ENCODE measurements around the gene FSTL1. TPM values are rescaled to one million over a fixed set of nuclear protein-coding genes. Genes with fewer than 3 reads are reported as not detected.

FSTL1 gene
- total and polyA plus RNA-seq, 2 experiments from 2014 or later: 142 to 353 TPM

DNA sequence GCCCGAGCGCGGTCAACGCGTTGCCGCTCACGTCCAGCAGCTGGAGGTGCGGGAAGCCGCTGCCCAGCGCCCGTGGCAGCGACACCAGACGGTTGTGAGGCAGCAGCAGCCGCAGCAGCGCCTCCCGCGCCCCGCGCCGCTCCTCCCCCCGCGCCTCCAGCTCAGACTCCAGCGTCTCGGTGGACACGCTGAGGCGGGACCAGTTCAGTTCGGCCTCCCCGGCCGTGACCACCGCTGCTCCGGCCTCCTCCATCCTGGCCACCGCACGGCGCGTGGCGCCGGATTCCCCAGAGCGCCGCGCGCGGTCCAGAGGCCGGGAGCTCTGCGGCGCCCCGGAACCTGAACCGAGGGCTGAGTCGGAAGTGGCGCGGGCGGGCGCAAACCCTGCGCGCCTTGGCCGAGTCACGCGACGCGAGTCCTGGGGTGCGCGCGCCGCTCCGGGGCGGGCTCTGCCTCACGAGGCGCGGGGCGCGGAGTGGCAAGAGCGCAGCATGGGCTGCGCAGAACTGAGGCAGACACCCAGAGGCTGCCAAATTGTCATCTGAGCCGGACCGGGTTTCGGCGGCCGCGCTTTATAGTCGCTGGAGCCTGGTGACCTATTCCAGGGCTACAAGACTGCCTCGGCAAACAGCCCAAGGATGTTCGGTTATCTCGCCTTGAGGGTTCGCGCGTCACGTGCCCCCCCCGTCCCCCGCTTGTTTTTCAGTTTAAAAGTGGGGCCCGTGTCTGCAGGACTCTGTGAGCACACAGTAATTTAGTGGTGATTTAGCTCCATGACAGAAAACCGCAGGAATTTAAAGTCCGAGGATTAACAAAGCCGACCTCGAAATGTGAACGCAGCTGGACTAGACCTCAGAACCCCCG lies 101.6 kb downstream of the FSTL1 start, which contains the start of gene LRRC58:
TSS of gene LRRC58 (minus strand) at position 364 of the 864 bp plus-strand sequence. CDS start at position 253, 111 bp downstream.
- H3K27ac ChIP-seq: peak within 1 kb of the TSS; percentile 80
- no peaks in the 10 kb centered on the region for H3K36me3 ChIP-seq
- TF ChIP-seq, protein P1, sequence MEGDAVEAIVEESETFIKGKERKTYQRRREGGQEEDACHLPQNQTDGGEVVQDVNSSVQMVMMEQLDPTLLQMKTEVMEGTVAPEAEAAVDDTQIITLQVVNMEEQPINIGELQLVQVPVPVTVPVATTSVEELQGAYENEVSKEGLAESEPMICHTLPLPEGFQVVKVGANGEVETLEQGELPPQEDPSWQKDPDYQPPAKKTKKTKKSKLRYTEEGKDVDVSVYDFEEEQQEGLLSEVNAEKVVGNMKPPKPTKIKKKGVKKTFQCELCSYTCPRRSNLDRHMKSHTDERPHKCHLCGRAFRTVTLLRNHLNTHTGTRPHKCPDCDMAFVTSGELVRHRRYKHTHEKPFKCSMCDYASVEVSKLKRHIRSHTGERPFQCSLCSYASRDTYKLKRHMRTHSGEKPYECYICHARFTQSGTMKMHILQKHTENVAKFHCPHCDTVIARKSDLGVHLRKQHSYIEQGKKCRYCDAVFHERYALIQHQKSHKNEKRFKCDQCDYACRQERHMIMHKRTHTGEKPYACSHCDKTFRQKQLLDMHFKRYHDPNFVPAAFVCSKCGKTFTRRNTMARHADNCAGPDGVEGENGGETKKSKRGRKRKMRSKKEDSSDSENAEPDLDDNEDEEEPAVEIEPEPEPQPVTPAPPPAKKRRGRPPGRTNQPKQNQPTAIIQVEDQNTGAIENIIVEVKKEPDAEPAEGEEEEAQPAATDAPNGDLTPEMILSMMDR (IDR thresholded peaks at IDR 0.05; ENCODE audit: low read depth, low read length): peak; percentile 32
- no peaks in the 10 kb centered on the region for H3K27me3 ChIP-seq
- H3K4me3 ChIP-seq: peak within 1 kb of the TSS; percentile 71
- DNase-seq (ENCODE audit: low read depth in 1 of 2, low spot score in 1 of 2): peak; percentile 94 to 97
- H3K4me1 ChIP-seq (ENCODE audit: low read depth): peaks cover 7% of the 10 kb centered on the region
- no peaks in the 10 kb centered on the region for H3K9me3 ChIP-seq (ENCODE audit: low read depth)

DNA sequence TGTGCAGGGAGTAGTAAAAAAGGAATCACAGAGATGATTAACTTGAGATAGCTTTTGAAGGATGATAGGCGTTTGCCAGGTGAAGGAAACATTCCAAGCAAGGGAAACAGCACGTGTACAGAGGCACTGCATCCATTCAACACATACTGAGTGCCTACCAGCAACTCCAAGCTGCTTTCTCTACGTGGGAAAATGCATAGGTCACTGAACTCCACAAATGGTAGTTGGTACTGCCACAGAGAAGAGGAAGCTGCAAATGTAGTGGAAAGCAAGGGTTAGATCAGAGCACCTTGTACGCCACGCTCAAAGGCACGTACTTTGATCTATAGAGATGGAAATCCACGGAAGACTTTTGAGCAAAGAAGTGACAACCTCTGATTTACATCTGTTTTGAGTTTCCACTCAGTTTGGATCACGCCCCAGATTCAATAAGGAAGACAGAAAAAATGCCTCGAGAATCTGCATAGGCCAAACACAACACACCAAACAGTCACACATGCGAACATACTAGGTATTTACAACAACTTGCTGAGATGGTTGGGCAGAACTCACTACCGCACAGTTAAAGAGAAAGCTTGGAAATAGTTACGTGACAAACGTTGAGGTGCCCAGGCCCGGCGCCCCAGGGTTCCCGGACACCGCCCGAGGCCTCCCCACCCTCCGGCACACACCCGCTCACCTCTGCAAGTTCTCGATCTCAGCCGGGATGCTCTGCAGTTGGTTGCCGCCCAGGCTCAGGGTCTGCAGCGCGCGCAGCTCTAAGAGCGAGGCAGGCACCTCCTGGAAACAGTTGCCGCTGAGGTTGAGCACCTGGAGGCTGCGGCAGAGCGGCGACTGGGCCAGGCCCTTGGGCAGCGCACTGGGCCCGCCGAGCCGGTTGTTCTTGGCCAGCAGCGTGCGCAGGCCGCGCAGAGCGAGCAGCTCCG lies 102.5 kb downstream of the FSTL1 start:
- peak in 1 of 2 donors; percentile 5 for DNase-seq (ENCODE audit: low read depth in 1 of 2, low spot score in 1 of 2)

DNA sequence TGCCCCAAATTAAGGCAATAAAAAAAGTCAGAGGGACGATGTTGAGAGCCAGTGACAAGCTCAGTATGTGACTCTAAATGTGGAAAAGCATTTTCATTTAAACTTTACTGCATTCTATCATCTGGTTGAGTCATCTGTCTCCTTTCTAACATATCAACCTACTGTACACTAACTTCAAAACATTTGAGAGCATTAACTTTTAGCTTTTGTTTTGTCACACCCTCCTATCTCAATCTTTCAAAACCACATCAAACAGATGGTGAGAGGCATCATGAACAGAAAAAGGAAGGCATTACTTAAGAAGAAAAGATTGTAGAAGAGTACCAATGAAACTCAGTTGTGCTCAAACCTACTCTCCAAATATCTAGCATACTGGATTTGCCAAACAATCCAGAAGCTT lies 106.4 kb downstream of the FSTL1 start:
- no peaks in the 10 kb centered on the region for H3K36me3 ChIP-seq
- H3K4me3 ChIP-seq: no peak overlapping the region
- peaks cover 4% of the 10 kb centered on the region for H3K4me1 ChIP-seq (ENCODE audit: low read depth)
- H3K27me3 ChIP-seq: no peaks in the 10 kb centered on the region
- DNase-seq (ENCODE audit: low read depth in 1 of 2, low spot score in 1 of 2): peak in 1 of 2 donors; percentile 15
- no peaks in the 10 kb centered on the region for H3K9me3 ChIP-seq (ENCODE audit: low read depth)
- H3K27ac ChIP-seq: no peak overlapping the region
- TF ChIP-seq, protein P1 (IDR thresholded peaks at IDR 0.05; ENCODE audit: low read depth, low read length): no peak

More for the DNA sequence above, 102.5 kb downstream of the FSTL1 start:
- TF ChIP-seq, protein P1 (IDR thresholded peaks at IDR 0.05; ENCODE audit: low read depth, low read length): no peak
- Histone ChIP-seq H3K9me3 (ENCODE audit: low read depth) (no peaks in the 10 kb centered on the region), H3K27ac (peak overlapping the region; percentile 80), H3K4me1 (ENCODE audit: low read depth) (peaks cover 7% of the 10 kb centered on the region), H3K27me3 (no peaks in the 10 kb centered on the region), H3K36me3 (no peaks in the 10 kb centered on the region), H3K4me3 (peak overlapping the region; percentile 71)

Other genes starting within 250 kb of the FSTL1 start
- gene GPR156, start 165.8 kb downstream of the FSTL1 start, total RNA-seq: 0.18 and 0.36 TPM in 2 replicates
- gene GPR156, start 165.8 kb downstream of the FSTL1 start, polyA plus RNA-seq: not detected in 2 replicates
- 10.9 and 14.1 TPM in 2 replicates for gene LRRC58, start 101.6 kb downstream of the FSTL1 start, total RNA-seq
- gene LRRC58, start 101.6 kb downstream of the FSTL1 start, polyA plus RNA-seq: 7.0 and 7.8 TPM in 2 replicates
- gene NDUFB4, start 145.3 kb upstream of the FSTL1 start, total RNA-seq: 67.0 and 133 TPM in 2 replicates
- 396 and 420 TPM in 2 replicates for gene NDUFB4, start 145.3 kb upstream of the FSTL1 start, polyA plus RNA-seq
- 0.39 TPM in 1 of 2 replicates, not detected in the other for gene HGD, start 231.2 kb upstream of the FSTL1 start, total RNA-seq
- not detected in 2 replicates for gene HGD, start 231.2 kb upstream of the FSTL1 start, polyA plus RNA-seq

All from cardiac muscle cell (in vitro differentiated cells and primary cell).